ENCODE data around the gene CEP290.

CEP290 gene

DNA sequence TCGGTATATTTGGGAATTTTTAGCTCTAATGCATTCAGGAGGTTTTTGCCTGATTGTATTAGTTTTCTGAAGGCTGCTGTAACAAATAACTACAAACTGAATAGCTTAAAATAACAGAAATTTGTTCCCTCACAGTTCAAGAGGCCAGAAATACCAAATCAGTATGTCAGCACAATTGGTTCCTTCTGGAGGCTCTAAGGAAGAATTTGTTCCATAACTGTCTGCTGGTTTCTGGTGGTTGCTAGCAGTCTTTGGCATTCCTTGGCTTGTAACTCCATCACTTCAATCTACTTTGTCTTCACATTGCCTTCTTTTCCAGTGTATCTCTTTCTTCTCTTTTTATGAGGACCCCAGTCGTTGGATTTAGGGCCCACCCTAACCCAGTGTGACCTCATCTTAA is 21.5 kb upstream of the CEP290 start:
- no peak for FAIRE-seq
- TF ChIP-seq, protein P1, sequence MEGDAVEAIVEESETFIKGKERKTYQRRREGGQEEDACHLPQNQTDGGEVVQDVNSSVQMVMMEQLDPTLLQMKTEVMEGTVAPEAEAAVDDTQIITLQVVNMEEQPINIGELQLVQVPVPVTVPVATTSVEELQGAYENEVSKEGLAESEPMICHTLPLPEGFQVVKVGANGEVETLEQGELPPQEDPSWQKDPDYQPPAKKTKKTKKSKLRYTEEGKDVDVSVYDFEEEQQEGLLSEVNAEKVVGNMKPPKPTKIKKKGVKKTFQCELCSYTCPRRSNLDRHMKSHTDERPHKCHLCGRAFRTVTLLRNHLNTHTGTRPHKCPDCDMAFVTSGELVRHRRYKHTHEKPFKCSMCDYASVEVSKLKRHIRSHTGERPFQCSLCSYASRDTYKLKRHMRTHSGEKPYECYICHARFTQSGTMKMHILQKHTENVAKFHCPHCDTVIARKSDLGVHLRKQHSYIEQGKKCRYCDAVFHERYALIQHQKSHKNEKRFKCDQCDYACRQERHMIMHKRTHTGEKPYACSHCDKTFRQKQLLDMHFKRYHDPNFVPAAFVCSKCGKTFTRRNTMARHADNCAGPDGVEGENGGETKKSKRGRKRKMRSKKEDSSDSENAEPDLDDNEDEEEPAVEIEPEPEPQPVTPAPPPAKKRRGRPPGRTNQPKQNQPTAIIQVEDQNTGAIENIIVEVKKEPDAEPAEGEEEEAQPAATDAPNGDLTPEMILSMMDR (IDR thresholded peaks at IDR 0.05; ENCODE audit: insufficient read depth, missing control alignments) = no peak
- DNase-seq (ENCODE audit: insufficient read length, low spot score) = no peak

DNA sequence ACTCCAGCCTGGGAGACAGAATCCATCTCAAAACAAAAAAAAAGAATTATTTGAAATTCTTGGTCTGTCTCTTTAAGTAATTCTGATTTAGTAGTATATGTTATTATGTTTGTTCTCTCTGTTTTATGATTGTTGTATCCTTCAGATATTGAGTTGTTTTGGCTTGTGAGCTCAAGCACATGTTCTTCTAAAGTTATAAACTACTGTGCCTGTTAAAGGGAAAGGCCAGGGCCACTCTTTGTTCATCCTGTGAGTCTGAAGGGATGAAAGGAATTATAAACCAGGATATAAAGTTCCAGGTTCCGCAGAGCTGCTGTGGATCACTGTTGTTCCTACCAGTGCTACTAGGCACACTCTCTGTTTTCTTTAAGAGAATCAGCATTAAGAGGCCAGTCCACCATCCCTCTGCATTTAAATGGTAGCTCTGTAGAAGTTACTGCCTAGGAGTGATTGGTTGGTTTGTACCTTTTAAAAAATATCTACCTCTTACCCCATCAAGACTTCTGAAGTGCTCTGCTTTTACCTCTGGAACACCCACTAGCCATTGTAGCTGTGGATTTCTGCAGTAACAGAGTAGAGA is 14.3 kb upstream of the CEP290 start:
- TF ChIP-seq, protein P1 (IDR thresholded peaks at IDR 0.05; ENCODE audit: insufficient read depth, missing control alignments) = no peak
- no peak for FAIRE-seq
- DNase-seq (ENCODE audit: insufficient read length, low spot score) = no peak

DNA sequence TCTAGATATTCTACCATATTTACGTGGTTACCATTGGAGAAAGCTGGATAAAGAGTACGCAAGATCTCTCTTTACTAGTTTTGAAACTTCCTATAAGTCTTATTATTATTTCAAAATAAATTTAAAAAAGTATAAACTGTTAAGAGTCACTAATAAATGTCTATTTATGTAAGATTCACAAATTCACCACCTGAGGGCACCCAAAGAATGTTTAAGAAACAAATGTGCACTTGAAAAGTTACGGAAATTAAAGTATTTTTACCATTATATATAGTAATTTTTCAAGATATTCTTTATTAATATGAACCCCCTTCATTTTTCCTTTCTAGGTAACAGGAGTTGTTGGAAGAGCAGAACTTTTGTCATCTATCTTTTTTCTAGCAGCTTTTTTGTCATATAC is 12.1 kb upstream of the CEP290 start:
- TF ChIP-seq, protein P1 (IDR thresholded peaks at IDR 0.05; ENCODE audit: insufficient read depth, missing control alignments) = peak; percentile 40
- DNase-seq (ENCODE audit: insufficient read length, low spot score) (no peak), FAIRE-seq (no peak)

DNA sequence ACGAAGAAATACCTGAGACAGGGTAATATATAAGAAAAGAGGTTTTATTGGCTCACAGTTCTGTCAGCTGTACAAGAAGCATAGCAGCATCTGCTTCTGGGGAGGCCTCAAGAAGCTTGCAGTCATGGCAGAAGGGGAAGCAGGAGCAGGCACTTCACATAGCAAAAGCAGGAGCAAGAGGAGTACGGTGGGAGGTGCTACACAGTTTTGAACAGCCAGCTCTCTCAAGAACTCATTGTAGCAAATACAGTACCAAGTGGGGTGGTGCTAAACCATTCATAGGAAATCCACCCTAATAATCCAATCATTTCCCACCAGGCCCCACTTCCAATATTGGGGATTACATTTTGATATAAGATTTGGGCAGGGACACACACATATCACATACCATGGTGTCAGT is 8.2 kb upstream of the CEP290 start:
- FAIRE-seq (no peak), DNase-seq (ENCODE audit: insufficient read length, low spot score) (no peak)
- TF ChIP-seq, protein P1 (IDR thresholded peaks at IDR 0.05; ENCODE audit: insufficient read depth, missing control alignments) = no peak

DNA sequence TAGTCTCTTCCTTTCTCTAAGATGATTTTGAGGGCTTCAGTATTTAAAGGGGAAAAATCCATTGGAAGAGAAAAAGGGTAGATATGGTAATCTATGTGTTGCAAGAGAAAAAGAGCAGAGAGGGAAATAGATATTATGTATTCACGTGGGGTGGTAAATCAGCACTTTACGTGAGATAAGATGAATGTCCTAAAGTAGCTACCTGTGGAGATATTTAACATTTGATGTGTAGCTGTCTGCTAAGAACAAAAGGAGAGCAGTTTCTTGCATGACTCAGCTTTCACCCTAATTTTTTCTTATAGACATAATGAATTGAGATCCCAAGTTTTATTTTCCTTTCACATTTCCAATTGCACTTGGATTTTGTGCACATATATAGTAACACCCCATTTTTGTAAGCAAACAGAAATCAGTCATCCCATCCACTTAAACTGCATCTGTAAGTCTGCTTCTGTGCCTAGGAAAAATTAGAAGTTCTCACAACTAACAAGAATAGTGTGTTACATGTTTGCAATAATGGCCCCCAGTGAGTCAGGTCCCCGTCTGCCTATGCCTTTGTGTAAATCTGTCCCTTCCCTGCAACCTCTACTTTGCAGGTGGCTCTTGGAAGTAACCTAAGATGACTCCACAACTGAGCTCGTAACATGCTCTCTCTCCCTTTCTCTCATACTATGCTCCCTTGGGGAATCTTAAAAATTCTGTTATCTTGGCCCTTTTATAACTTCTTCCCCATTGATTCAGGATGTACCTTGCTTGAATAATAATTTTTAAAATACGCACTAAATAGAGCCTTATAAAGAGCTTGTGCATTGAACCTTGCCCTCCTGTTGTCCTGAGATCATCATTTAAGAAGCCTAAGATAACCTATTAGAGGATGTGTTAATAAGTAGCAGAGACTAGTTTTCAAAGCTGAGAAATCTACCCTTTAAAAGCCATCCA is 3.9 kb upstream of the CEP290 start:
- DNase-seq (ENCODE audit: insufficient read length, low spot score) (no peak), FAIRE-seq (no peak)
- TF ChIP-seq, protein P1 (IDR thresholded peaks at IDR 0.05; ENCODE audit: insufficient read depth, missing control alignments) = no peak

DNA sequence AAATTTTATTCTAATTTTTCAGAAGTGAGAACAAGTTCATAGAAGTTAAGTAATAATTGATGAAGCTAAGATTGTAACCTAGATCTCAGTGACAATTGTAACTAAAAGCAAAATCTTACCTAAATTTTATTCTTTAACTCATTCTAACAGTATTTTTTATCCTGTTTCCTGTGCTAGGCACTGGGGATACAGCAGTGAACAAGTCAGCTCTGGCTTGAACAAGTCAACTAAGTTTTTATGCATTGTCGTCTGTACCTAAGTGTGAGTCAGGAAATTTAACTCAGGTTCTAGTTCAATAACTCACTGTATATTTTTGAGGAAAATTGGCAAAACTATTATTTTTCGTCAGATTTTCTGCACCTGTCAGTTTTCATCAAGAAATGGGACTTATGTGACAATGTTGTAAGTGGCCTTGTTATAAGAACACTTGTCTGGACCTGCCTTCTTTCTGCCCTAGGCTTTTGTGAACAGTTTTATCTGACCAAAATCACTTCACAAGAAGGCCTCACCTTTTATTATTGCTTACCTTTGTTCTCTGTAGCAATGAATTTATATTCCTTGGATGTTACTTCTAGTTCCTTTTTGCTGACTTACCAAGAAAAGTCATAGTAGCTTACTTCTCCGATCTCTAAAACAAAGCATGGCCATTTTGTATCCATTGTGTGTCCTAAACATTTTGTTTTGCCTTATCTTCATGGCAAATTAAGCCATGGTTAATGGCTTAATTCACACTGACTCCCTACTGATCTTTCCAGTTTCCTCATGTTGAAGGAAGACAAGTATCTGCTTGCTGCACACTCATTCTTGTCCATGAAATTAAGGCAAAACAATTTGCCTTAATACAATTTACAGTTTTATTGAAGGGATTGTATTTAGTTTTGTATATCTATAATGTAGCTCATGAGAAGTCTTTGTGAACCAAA is 2.9 kb upstream of the CEP290 start:
- no peak for FAIRE-seq
- DNase-seq (ENCODE audit: insufficient read length, low spot score) = no peak
- TF ChIP-seq, protein P1 (IDR thresholded peaks at IDR 0.05; ENCODE audit: insufficient read depth, missing control alignments) = no peak
